Measurements from ENCODE around the gene NPIPB13. TPM values are rescaled to one million over a fixed set of nuclear protein-coding genes. Genes with fewer than 3 reads are reported as not detected.
"Not testable (repeated sequence)": the region's sequence is repeated elsewhere in the genome, so short reads cannot be mapped to it uniquely, and the experiment has no call there.

NPIPB13 gene
- 1 to 10 TPM in 1 of 6 donors, under 1 TPM in 4, not detected in 1; 0.17 to 1.9 (median 0.35) TPM for polyA plus RNA-seq (ENCODE audit: low read depth in 6 of 6)

- not testable (repeated sequence) for H3K9me3 Mint-ChIP-seq; H3K4me3 Mint-ChIP-seq; H3K4me1 Mint-ChIP-seq; H3K27ac Mint-ChIP-seq; ATAC-seq (ENCODE audit: low read depth in 2 of 2); H3K27me3 Mint-ChIP-seq; DNase-seq; H3K36me3 Mint-ChIP-seq
Observed at GRCh38 chr16:30248379-30248778, at the start of gene NPIPB13. TSS of gene NPIPB13 (minus strand) at chr16:30248479. CDS start at chr16:30245573, 2,906 bp downstream.

- H3K36me3 Mint-ChIP-seq; H3K4me1 Mint-ChIP-seq; ATAC-seq (ENCODE audit: low read depth in 2 of 2); DNase-seq; H3K27me3 Mint-ChIP-seq; H3K4me3 Mint-ChIP-seq; H3K27ac Mint-ChIP-seq; H3K9me3 Mint-ChIP-seq: not testable (repeated sequence)
Observed at GRCh38 chr16:30282357-30282756, 34.1 kb upstream of the NPIPB13 start.

GRCh38 chr16:30278523-30278922 is 30.2 kb upstream of the NPIPB13 start:
- not testable (repeated sequence) for ATAC-seq (ENCODE audit: low read depth in 2 of 2); H3K9me3 Mint-ChIP-seq; H3K4me1 Mint-ChIP-seq; H3K27me3 Mint-ChIP-seq; H3K4me3 Mint-ChIP-seq; DNase-seq; H3K36me3 Mint-ChIP-seq; H3K27ac Mint-ChIP-seq

GRCh38 chr16:30217082-30217481 is 31.2 kb downstream of the NPIPB13 start:
- not testable (repeated sequence) for H3K4me1 Mint-ChIP-seq; H3K4me3 Mint-ChIP-seq; H3K27me3 Mint-ChIP-seq; H3K27ac Mint-ChIP-seq; H3K36me3 Mint-ChIP-seq; ATAC-seq (ENCODE audit: low read depth in 2 of 2); H3K9me3 Mint-ChIP-seq; DNase-seq

GRCh38 chr16:30211414-30211813 is 36.9 kb downstream of the NPIPB13 start:
- H3K36me3 Mint-ChIP-seq; H3K27me3 Mint-ChIP-seq; H3K27ac Mint-ChIP-seq; ATAC-seq (ENCODE audit: low read depth in 2 of 2); H3K9me3 Mint-ChIP-seq; DNase-seq; H3K4me3 Mint-ChIP-seq; H3K4me1 Mint-ChIP-seq: not testable (repeated sequence)

GRCh38 chr16:30209032-30209431 is 39.2 kb downstream of the NPIPB13 start:
- DNase-seq, H3K36me3 Mint-ChIP-seq, H3K4me1 Mint-ChIP-seq, H3K4me3 Mint-ChIP-seq, H3K27ac Mint-ChIP-seq, H3K27me3 Mint-ChIP-seq, H3K9me3 Mint-ChIP-seq: not testable (repeated sequence)
- peak in 1 of 2 donors; percentile 11 for ATAC-seq (ENCODE audit: low read depth in 2 of 2)

GRCh38 chr16:30207063-30207704 is 41.1 kb downstream of the NPIPB13 start:
- DNase-seq, H3K27me3 Mint-ChIP-seq, H3K36me3 Mint-ChIP-seq, H3K9me3 Mint-ChIP-seq, H3K27ac Mint-ChIP-seq, H3K4me1 Mint-ChIP-seq: not testable (repeated sequence)
- peak overlapping the region in 2 of 8 donors; percentile 60 to 72 for H3K4me3 Mint-ChIP-seq
- peak; percentile 50 to 51 for ATAC-seq (ENCODE audit: low read depth in 2 of 2)

GRCh38 chr16:30206252-30206651 is 42.0 kb downstream of the NPIPB13 start:
- DNase-seq, H3K9me3 Mint-ChIP-seq, H3K36me3 Mint-ChIP-seq, H3K27me3 Mint-ChIP-seq, H3K4me3 Mint-ChIP-seq, H3K4me1 Mint-ChIP-seq, H3K27ac Mint-ChIP-seq: not testable (repeated sequence)
- ATAC-seq (ENCODE audit: low read depth in 2 of 2) = peak; percentile 30 to 31

- H3K36me3 Mint-ChIP-seq, H3K4me3 Mint-ChIP-seq, H3K9me3 Mint-ChIP-seq, DNase-seq, H3K27ac Mint-ChIP-seq, H3K4me1 Mint-ChIP-seq, H3K27me3 Mint-ChIP-seq: not testable (repeated sequence)
- ATAC-seq (ENCODE audit: low read depth in 2 of 2) = peak; percentile 76 to 78
Observed at GRCh38 chr16:30205541-30206236, 42.6 kb downstream of the NPIPB13 start.

GRCh38 chr16:30199608-30200343 is 48.5 kb downstream of the NPIPB13 start:
- ATAC-seq (ENCODE audit: low read depth in 2 of 2); H3K27ac Mint-ChIP-seq; H3K36me3 Mint-ChIP-seq; H3K4me3 Mint-ChIP-seq; H3K9me3 Mint-ChIP-seq; DNase-seq; H3K27me3 Mint-ChIP-seq; H3K4me1 Mint-ChIP-seq: not testable (repeated sequence)

- H3K36me3 Mint-ChIP-seq; H3K27ac Mint-ChIP-seq; DNase-seq; H3K27me3 Mint-ChIP-seq; H3K9me3 Mint-ChIP-seq; H3K4me1 Mint-ChIP-seq; H3K4me3 Mint-ChIP-seq; ATAC-seq (ENCODE audit: low read depth in 2 of 2): not testable (repeated sequence)
Observed at GRCh38 chr16:30199049-30199448, 49.2 kb downstream of the NPIPB13 start, which contains the start of gene SULT1A3. TSS of gene SULT1A3 (plus strand) at chr16:30199255. CDS start at chr16:30200729, 1,474 bp downstream.
